ENCODE measurements around the gene TARDBP. TPM values are rescaled to one million over a fixed set of nuclear protein-coding genes. Genes with fewer than 3 reads are reported as not detected.
"Not testable (repeated sequence)": the region's sequence is repeated elsewhere in the genome, so short reads cannot be mapped to it uniquely, and the experiment has no call there.

The TARDBP gene
- total RNA-seq, 1 donor from 2014 or later, result 253 TPM

- Mint-ChIP-seq H3K27me3 (ENCODE audit: low read depth) (peaks cover 2% of the 10 kb centered on the region), H3K4me1 (peaks cover 4% of the 10 kb centered on the region), H3K36me3 (ENCODE audit: low read depth) (peaks cover 18% of the 10 kb centered on the region), H3K9me3 (no peaks in the 10 kb centered on the region), H3K27ac (ENCODE audit: unreplicated experiment) (no peak overlapping the region), H3K4me3 (no peak overlapping the region)
- DNase-seq (ENCODE audit: low read depth, low spot score), result no peak
- TF ChIP-seq CTCF (conservative IDR thresholded peaks at IDR 0.05), result no peak
These were observed 18.4 kb downstream of the TARDBP start for GRCh38 chr1:11030865-11031264.

DNA sequence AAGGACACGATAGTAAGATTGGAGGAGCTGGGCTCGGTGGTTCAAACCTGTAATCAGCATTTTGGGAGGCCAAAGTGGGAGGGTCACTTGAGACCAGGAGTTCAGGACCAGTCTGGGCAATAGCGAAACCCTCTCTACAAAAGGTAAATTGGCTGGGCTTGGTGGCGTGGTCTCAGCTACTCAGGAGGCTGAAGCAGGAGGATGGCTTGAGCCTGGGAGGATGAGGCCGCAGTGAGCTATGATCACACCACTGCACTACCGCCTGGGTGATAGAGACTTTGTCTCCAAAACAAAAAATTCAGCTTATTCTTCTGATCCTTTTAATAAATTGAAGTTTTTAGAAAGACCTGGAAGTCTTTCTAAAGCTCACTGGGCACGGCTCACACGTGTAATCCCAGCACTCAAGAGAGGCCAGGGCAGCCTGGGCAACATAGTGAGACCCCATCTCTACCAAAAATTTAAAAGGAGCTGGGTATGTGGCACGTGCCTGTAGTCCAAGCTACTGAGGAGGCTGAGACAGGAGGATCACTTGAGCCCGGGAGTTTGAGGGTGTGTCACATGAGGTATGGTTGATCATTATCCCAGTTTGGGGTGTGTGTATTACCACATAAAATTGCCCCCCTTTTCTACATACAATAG lies 19.3 kb downstream of the TARDBP start:
- Mint-ChIP-seq H3K27me3 (ENCODE audit: low read depth) (peaks cover 2% of the 10 kb centered on the region), H3K4me3 (no peak overlapping the region), H3K9me3 (no peaks in the 10 kb centered on the region), H3K27ac (ENCODE audit: unreplicated experiment) (no peak overlapping the region), H3K4me1 (peaks cover 4% of the 10 kb centered on the region), H3K36me3 (ENCODE audit: low read depth) (peaks cover 18% of the 10 kb centered on the region)
- no peak for TF ChIP-seq CTCF (conservative IDR thresholded peaks at IDR 0.05)
- no peak for DNase-seq (ENCODE audit: low read depth, low spot score)

GRCh38 chr1:11037019-11037739 lies 24.7 kb downstream of the TARDBP start:
- DNase-seq (ENCODE audit: low read depth, low spot score); H3K9me3 Mint-ChIP-seq; H3K36me3 Mint-ChIP-seq (ENCODE audit: low read depth); H3K27ac Mint-ChIP-seq (ENCODE audit: unreplicated experiment); H3K4me3 Mint-ChIP-seq; H3K4me1 Mint-ChIP-seq: not testable (repeated sequence)
- peaks cover 10% of the 10 kb centered on the region for H3K27me3 Mint-ChIP-seq (ENCODE audit: low read depth)

DNA sequence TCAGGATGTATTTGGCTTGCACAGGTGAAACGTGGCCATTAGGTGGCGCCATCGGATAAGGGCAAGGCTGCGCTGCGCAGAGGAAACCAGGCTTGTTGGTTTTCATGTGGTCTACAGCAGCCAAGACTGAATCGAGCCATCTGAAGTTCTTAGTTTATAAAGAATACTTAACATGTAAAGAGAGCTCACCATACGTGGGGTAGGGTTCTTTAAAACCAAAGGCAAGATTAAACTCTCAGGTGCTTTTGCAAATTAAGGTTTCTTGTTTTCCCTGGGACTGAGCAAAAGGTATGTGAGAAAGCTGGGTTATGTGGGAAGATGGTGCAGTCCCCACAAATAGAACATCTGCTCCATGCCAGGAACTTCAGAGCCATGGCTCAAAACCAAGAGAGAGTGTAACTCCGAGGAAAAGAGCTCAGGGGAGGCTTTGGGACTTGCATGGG lies 25.3 kb downstream of the TARDBP start:
- Mint-ChIP-seq H3K27ac (ENCODE audit: unreplicated experiment) (no peak overlapping the region), H3K4me1 (peaks cover 5% of the 10 kb centered on the region), H3K4me3 (no peak overlapping the region), H3K9me3 (no peaks in the 10 kb centered on the region), H3K36me3 (ENCODE audit: low read depth) (no peaks in the 10 kb centered on the region), H3K27me3 (ENCODE audit: low read depth) (peaks cover 10% of the 10 kb centered on the region)
- TF ChIP-seq CTCF (conservative IDR thresholded peaks at IDR 0.05), result peak; percentile 99
- peak; percentile 93 for DNase-seq (ENCODE audit: low read depth, low spot score)

DNA sequence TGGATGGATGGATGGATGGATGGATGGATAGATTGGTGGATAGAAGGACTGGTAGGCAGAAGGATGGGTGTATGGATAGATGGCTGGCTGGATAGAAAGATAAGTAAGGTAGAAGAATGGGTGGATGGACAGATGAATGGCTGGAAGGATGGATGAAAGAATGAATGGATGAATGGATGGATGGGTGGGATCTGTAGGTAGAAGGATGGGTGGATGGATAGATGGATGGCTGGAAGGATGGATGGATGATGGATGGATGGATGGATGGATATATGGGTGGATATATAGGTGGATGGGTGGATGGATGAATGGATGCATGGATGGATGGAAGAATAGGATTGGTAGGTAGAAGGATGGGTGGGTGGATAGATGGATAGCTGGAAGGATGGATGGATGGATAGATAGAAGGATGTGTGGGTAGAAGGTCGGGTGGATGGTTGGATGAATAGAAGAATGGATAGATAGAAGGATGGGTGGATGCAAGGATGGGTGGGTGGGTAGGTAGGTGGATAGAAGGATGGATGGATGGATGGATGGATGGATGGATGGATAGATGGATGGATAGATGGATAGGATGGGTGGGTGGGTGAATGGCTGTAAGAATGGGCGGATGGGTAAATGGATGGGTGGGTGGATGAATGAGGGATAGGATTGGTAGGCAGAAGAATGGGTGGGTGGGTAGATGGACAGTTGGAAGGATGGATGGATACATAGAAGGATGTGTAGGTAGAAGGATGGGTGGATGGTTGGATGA lies 27.1 kb downstream of the TARDBP start:
- no peaks in the 10 kb centered on the region for H3K9me3 Mint-ChIP-seq
- no peaks in the 10 kb centered on the region for H3K36me3 Mint-ChIP-seq (ENCODE audit: low read depth)
- H3K27me3 Mint-ChIP-seq (ENCODE audit: low read depth), result peaks cover 10% of the 10 kb centered on the region
- no peak overlapping the region for H3K27ac Mint-ChIP-seq (ENCODE audit: unreplicated experiment)
- H3K4me3 Mint-ChIP-seq, result no peak overlapping the region
- peaks cover 5% of the 10 kb centered on the region for H3K4me1 Mint-ChIP-seq
- no peak for TF ChIP-seq CTCF (conservative IDR thresholded peaks at IDR 0.05)
- no peak for DNase-seq (ENCODE audit: low read depth, low spot score)

- H3K4me1 Mint-ChIP-seq; H3K9me3 Mint-ChIP-seq; DNase-seq (ENCODE audit: low read depth, low spot score); H3K4me3 Mint-ChIP-seq; H3K27me3 Mint-ChIP-seq (ENCODE audit: low read depth); H3K36me3 Mint-ChIP-seq (ENCODE audit: low read depth); H3K27ac Mint-ChIP-seq (ENCODE audit: unreplicated experiment): not testable (repeated sequence)
These were observed 27.6 kb downstream of the TARDBP start for GRCh38 chr1:11040105-11040429.

Measured in neural crest cell (in vitro differentiated cells).